Measurements from ENCODE around the gene EIF2S1.

The EIF2S1 gene

DNA sequence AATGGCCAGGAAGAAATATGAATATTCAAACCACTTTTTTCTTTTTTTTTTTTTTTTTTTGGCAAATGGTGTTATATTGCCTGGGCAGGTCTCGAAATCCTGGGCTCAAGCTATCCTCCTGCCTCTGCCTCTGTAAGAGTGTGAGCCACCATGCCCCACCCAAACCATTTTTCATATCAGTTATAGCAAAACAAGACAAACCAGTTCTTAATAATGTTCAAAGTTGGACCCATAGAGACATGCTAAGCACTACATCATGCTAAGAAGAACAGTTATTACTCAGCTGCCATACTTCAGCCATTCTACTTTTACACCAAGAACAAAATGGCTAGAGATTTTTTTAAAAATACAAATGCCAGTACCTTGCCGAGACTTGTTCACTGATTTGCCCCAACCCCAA, 25.5 kb downstream of the EIF2S1 start:
- ChIA-PET CTCF (interaction anchor here (0.9 to 1.5 kb wide), 3 partner anchors 26 to 233 kb away, joined by 3 to 5 read pairs (median 4); partner anchors contain the start of genes ATP6V1D and EIF2S1), POLR2A (no interaction called here)
- DNase-seq (ENCODE audit: extremely low spot score) = no peak
- TF ChIP-seq, protein P1, sequence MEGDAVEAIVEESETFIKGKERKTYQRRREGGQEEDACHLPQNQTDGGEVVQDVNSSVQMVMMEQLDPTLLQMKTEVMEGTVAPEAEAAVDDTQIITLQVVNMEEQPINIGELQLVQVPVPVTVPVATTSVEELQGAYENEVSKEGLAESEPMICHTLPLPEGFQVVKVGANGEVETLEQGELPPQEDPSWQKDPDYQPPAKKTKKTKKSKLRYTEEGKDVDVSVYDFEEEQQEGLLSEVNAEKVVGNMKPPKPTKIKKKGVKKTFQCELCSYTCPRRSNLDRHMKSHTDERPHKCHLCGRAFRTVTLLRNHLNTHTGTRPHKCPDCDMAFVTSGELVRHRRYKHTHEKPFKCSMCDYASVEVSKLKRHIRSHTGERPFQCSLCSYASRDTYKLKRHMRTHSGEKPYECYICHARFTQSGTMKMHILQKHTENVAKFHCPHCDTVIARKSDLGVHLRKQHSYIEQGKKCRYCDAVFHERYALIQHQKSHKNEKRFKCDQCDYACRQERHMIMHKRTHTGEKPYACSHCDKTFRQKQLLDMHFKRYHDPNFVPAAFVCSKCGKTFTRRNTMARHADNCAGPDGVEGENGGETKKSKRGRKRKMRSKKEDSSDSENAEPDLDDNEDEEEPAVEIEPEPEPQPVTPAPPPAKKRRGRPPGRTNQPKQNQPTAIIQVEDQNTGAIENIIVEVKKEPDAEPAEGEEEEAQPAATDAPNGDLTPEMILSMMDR (IDR thresholded peaks at IDR 0.05; ENCODE audit: control extremely low read depth, extremely low read depth, low read depth, missing control alignments) = no peak

DNA sequence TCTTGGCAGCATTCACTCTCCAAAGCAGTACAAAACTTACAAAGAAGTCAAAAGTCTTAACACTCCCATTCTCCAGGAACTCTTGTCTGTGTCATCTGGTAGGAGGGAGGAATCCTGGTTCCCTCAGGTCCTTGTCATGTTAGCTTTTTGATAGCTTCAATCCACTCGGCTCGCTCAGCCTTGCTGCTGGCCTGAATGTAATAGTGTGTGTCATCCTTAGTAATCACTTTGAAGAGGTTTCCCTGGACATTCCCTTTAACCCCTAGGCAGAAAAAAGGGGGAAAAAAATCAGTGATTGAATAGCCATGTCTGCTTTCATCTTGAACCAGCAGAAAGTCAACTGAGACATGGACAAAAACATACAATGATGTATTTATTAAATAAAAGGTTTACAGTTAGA, 27.1 kb downstream of the EIF2S1 start:
- no peak for DNase-seq (ENCODE audit: extremely low spot score)
- POLR2A ChIA-PET = no interaction called here
- CTCF ChIA-PET = interaction anchor here (1.3 kb wide), 1 partner anchor 23 kb away, joined by 4 read pairs; no protein-coding TSS in a partner anchor
- TF ChIP-seq, protein P1 (IDR thresholded peaks at IDR 0.05; ENCODE audit: control extremely low read depth, extremely low read depth, low read depth, missing control alignments) = no peak

DNA sequence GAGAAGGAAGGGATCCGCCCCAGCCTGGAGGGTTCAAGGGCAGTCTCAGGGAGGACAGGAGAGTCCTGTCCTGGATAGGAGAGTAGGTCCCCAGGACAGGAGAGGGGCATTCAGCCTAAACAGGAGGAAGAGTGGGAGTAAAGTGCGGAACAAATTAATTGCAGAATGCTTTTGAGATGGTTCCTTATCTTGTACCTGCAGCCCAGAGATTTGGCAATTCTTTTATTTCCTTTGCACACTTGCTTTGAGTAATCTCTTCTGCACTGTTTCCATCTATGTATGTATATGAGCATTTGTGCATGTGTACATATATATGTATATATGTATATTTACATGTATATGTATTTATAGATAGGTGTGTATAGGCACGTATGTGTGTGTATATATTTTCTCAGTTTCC, 29.1 kb downstream of the EIF2S1 start:
- ChIA-PET POLR2A (no interaction called here), CTCF (interaction anchor here (0.7 kb wide), 1 partner anchor 30 kb away, joined by 3 read pairs; the partner anchor contains the start of gene ATP6V1D)
- DNase-seq (ENCODE audit: extremely low spot score) = no peak
- TF ChIP-seq, protein P1 (IDR thresholded peaks at IDR 0.05; ENCODE audit: control extremely low read depth, extremely low read depth, low read depth, missing control alignments) = no peak

DNA sequence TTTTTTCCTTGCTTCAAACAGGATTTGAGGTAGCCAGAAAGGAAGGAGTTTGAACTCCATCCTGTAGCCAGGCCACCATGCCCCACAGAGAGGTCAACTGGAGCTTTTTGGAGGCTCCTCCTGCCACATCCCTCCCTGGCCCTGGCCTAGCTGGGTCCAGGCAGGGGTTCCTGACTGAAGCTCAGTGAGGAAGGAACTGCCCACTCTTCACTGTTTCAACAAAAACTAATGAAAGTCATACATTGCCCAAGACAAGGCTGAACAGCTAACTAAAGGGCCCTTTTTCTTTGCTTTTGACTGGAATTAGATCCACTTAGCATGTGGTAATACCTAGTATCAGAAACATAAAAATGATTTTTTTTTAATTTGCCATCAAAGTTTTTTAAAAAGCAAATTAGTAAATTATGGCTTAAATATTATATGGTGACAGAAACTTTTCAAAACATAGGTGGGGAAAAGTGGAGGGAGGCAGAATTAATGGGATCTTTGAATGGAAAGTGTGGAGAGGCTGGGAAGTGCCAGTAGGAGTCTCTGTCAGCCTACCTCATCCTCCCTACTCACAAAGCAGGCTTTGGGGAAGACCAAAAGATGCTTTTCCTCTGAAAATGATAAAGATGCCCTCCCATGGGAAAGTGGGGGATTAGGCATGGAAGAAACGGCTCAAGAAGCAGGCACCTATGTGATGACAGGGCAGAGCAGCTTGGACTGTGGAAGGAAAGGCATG, 29.8 kb downstream of the EIF2S1 start:
- ChIA-PET POLR2A (no interaction called here), CTCF (interaction anchor here (0.7 kb wide), 1 partner anchor 31 kb away, joined by 3 read pairs; the partner anchor contains the start of gene ATP6V1D)
- DNase-seq (ENCODE audit: extremely low spot score) = no peak
- TF ChIP-seq, protein P1 (IDR thresholded peaks at IDR 0.05; ENCODE audit: control extremely low read depth, extremely low read depth, low read depth, missing control alignments) = no peak

DNA sequence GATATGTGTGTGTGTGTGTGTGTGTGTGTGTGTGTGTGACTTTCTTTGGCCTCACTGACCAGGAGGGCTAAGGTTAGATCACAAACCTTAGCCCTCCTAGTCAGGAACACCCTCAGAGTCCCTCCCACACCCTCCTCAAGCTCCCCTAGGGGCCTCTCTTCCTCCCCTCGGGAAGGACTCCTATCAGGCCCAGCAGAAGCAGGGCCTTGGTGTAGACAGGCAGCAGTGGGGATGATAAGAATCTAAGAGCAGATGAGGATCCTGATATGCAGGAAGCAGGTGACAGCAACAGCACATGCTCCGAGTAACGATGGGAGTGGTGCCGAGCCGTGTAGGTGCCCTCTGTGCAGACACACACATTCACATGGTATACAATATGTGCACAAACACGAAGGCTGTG, 31.1 kb downstream of the EIF2S1 start:
- TF ChIP-seq, protein P1 (IDR thresholded peaks at IDR 0.05; ENCODE audit: control extremely low read depth, extremely low read depth, low read depth, missing control alignments) = no peak
- ChIA-PET POLR2A (no interaction called here), CTCF (interaction anchor here (0.9 to 1.3 kb wide), 3 partner anchors 9 to 36 kb away, joined by 3 to 4 read pairs (median 3); no protein-coding TSS in a partner anchor)
- no peak for DNase-seq (ENCODE audit: extremely low spot score)

DNA sequence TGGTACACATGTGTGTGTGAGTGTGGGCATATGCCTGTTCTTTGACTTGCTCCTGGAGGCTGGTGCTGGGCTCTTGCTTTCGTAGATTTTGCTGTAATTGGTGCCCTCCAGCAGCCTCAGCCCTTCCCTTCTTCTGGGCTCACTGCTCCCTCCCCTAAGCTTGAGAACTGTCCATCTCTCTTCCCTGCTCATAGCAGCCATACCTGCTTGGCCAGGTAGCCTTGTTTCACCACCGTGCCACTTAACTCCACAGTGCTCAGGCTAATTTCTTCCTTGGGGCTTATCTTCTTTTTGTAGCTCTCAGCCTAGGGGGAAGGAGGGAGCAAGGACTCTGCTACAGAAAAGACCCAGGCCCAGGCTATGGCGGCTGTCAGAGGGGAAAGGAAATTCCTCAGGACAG, 32.0 kb downstream of the EIF2S1 start:
- no peak for DNase-seq (ENCODE audit: extremely low spot score)
- TF ChIP-seq, protein P1 (IDR thresholded peaks at IDR 0.05; ENCODE audit: control extremely low read depth, extremely low read depth, low read depth, missing control alignments) = no peak
- POLR2A ChIA-PET = no interaction called here
- CTCF ChIA-PET = interaction anchor here (0.9 to 1.5 kb wide), 3 partner anchors 8 to 179 kb away, joined by 3 to 4 read pairs (median 3); no protein-coding TSS in a partner anchor
